OCI-LY7 (cell line): ENCODE results near the gene MICAL3. TPM values are rescaled to one million over a fixed set of nuclear protein-coding genes. Genes with fewer than 3 reads are reported as not detected.

Source experiments
- BruUV-seq: library from RNA; stranded (reverse); fragments of 400-500 nt; replicated peaks from 2 replicates; lab custom pipeline; 2021; lab: Mats Ljungman, UMichigan
- CTCF ChIA-PET: fragments of 300-600 bp; sonication (Branson Sonifier 250); formaldehyde crosslinking; loops from one replicate; lab custom pipeline; 2022; ENCODE audit warnings: antibody characterized with exemption; ENCODE audit not compliant: unreplicated experiment; lab: Charles Lee
- POLR2A ChIA-PET: fragments of 300-600 bp; sonication (Branson Sonifier 250); formaldehyde crosslinking; loops from one replicate; lab custom pipeline; 2022; ENCODE audit warnings: antibody characterized with exemption; lab: Charles Lee
- DNase-seq: peaks from one replicate; pipeline ENCODE4 v3.0.0-alpha.2; 2015; ENCODE audit warnings: low spot score
- H2AFZ ChIP-seq: fragments of 200-600 bp; sonication (generic), shearing (Covaris generic); 2 replicates; pipeline ENCODE4 v1.6.1; 2014; ENCODE audit warnings: mild to moderate bottlenecking, antibody characterized with exemption, low read length, moderate library complexity
- H3K27ac ChIP-seq: fragments of 200-600 bp; sonication (generic); 2 replicates; pipeline ENCODE4 v1.5.1; 2014; ENCODE audit warnings: mixed run types, low read depth, mild to moderate bottlenecking, moderate library complexity, low read length, inconsistent platforms; ENCODE audit not compliant: poor library complexity, severe bottlenecking
- H3K36me3 ChIP-seq: fragments of 200-600 bp; sonication (generic); 2 replicates; pipeline ENCODE4 v1.6.1; 2014; ENCODE audit warnings: mild to moderate bottlenecking, antibody characterized with exemption, low read length, moderate library complexity, mixed read lengths; ENCODE audit not compliant: insufficient read depth
- H3K4me1 ChIP-seq: fragments of 200-600 bp; sonication (generic); 2 replicates; pipeline ENCODE4 v1.5.1; 2014; ENCODE audit warnings: mild to moderate bottlenecking, low read length; ENCODE audit not compliant: insufficient read depth, poor library complexity, severe bottlenecking
- H3K4me2 ChIP-seq: fragments of 200-600 bp; sonication (generic); 2 replicates; pipeline ENCODE4 v1.6.1; 2014; ENCODE audit warnings: mild to moderate bottlenecking, low read length
- H3K4me3 ChIP-seq: fragments of 200-600 bp; sonication (generic); 2 replicates; pipeline ENCODE4 v1.5.1; 2014; ENCODE audit warnings: mild to moderate bottlenecking, low read depth, low read length; ENCODE audit not compliant: poor library complexity, severe bottlenecking
- H3K79me2 ChIP-seq: fragments of 200-600 bp; sonication (generic); 2 replicates; pipeline ENCODE4 v1.6.1; 2016; ENCODE audit warnings: low read depth, mild to moderate bottlenecking, low read length, moderate library complexity, mixed read lengths; ENCODE audit not compliant: insufficient read depth
- H3K9me2 ChIP-seq: fragments of 200-600 bp; sonication (generic); 2 replicates; pipeline ENCODE4 v1.6.1; 2016; ENCODE audit warnings: mild to moderate bottlenecking, low read length, mixed read lengths; ENCODE audit not compliant: insufficient read depth
- H3K9me3 ChIP-seq: fragments of 200-600 bp; sonication (generic); 2 replicates; pipeline ENCODE4 v1.6.1; 2014; ENCODE audit warnings: mild to moderate bottlenecking, mixed run types, low read length, mixed read lengths
- H4K20me1 ChIP-seq: fragments of 200-600 bp; sonication (generic); 2 replicates; pipeline ENCODE4 v1.6.1; 2014; ENCODE audit warnings: mild to moderate bottlenecking, antibody characterized with exemption, low read length, moderate library complexity, mixed read lengths; ENCODE audit not compliant: insufficient read depth
- CTCF ChIP-seq: fragments of 200-600 bp; sonication (generic); conservative IDR thresholded peaks from 2 replicates; pipeline ENCODE4 v1.5.1; 2014; ENCODE audit warnings: mild to moderate bottlenecking, antibody characterized with exemption, low read length, moderate library complexity, mixed read lengths
- EZH2phosphoT487 ChIP-seq: fragments of 200-600 bp; sonication (generic); IDR thresholded peaks from 2 replicates; pipeline ENCODE4 v1.6.1; 2018; ENCODE audit warnings: low read depth, borderline replicate concordance, mild to moderate bottlenecking, mixed run types, antibody characterized with exemption, low read length, moderate library complexity, mixed read lengths
- intact Hi-C: fragments of 100-400 bp; cut with micrococcal nuclease; formaldehyde crosslinking; loops from one replicate; pipeline ENCODE4 v1.10.0; 2022; ENCODE audit not compliant: unreplicated experiment
- total RNA-seq, 2 experiments: library from RNA; depleted of rRNA in 1 of 2; stranded (reverse); fragments of >200 nt in 1 of 2; shearing (Covaris generic) in 1 of 2; gene quantifications; 2 replicates each; pipeline ENCODE4 v1.2.3, GENCODE V29; 2014 to 2022

The MICAL3 gene
- total RNA-seq, 2 experiments from 2014 or later: 80.9 to 210 TPM

- Histone ChIP-seq H3K27ac (no peak overlapping the region), H4K20me1 (no peaks in the 10 kb centered on the region), H3K4me3 (no peak overlapping the region), H3K4me2 (no peak overlapping the region), H2AFZ (no peak overlapping the region), H3K79me2 (no peaks in the 10 kb centered on the region), H3K36me3 (peaks cover 65% of the 10 kb centered on the region), H3K4me1 (peaks cover 15% of the 10 kb centered on the region), H3K9me2 (no peaks in the 10 kb centered on the region), H3K9me3 (no peaks in the 10 kb centered on the region)
- intact Hi-C loops: loop anchor here (10.0 kb wide), 1 partner anchor 215 kb away; no protein-coding TSS in a partner anchor
- BruUV-seq: no TSS peak
- POLR2A ChIA-PET: interaction anchor here (1.1 kb wide), 1 partner anchor 10 kb away, joined by 3 read pairs; no protein-coding TSS in a partner anchor
- no peak for DNase-seq
- TF ChIP-seq CTCF (no peak), EZH2phosphoT487 (no peak)
- CTCF ChIA-PET: no interaction called here
Measured at GRCh38 chr22:17789379-17790200, 234.8 kb downstream of the MICAL3 start.

GRCh38 chr22:17788528-17789378, 235.6 kb downstream of the MICAL3 start:
- BruUV-seq: no TSS peak
- no peaks in the 10 kb centered on the region for H4K20me1 ChIP-seq
- intact Hi-C loops: no loop called here
- TF ChIP-seq EZH2phosphoT487 (no peak), CTCF (no peak)
- H3K4me1 ChIP-seq: peaks cover 8% of the 10 kb centered on the region
- CTCF ChIA-PET: no interaction called here
- H3K9me2 ChIP-seq: no peaks in the 10 kb centered on the region
- no peaks in the 10 kb centered on the region for H3K9me3 ChIP-seq
- no peak overlapping the region for H3K27ac ChIP-seq
- no peaks in the 10 kb centered on the region for H3K79me2 ChIP-seq
- no peak overlapping the region for H2AFZ ChIP-seq
- H3K4me3 ChIP-seq: no peak overlapping the region
- H3K4me2 ChIP-seq: no peak overlapping the region
- peaks cover 58% of the 10 kb centered on the region for H3K36me3 ChIP-seq
- POLR2A ChIA-PET: no interaction called here
- no peak for DNase-seq
